ENCODE results near the gene LSM4. TPM values are rescaled to one million over a fixed set of nuclear protein-coding genes. Genes with fewer than 3 reads are reported as not detected.

LSM4 gene
- total and polyA plus RNA-seq, 2 of the 13 experiments (the other 11 are each of a cell fraction or from before 2014, with no cell fraction given): 65.8 to 166 TPM

DNA sequence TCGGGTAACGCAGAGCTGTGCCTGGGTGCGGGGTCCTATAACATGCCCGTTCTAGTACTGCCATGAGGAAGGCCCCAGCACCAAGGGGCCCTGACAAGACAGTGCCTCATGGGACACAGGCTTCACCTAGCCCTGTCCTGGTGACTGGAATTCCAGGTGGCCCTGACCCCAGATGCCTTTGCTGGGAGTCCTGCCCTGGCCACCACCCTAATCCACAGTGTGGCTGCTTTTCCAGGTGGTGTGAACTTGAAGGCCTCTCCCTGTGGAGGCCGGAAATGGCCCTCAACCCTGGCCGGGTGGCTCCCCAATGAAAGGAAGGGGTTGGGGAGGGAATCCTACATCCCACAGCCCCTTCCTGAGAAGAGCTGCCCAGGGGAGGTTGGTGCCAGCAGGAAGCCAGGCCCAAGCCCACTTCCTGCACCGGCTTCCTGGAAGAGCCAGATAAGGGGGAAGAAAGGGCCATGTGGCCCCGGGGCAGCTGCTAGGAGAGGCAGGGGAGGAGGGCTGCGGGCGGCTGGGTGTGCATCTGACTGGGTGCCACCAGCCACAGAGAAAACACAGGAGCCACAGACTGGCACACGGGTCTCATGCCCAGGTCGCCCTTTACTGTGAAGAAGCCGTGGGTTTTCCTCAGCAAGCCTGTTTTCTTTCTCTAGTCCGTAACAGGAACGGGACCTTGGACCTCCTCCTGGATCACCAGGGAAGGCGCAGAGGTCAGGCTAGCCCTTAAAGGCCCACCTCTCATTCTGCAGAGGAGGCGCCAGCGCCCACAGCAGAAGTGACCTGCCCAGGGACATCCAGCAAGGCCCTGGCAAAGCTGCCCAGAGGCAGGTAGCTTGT is 4.7 kb downstream of the LSM4 start (continued):
- TF ChIP-seq, protein P1, sequence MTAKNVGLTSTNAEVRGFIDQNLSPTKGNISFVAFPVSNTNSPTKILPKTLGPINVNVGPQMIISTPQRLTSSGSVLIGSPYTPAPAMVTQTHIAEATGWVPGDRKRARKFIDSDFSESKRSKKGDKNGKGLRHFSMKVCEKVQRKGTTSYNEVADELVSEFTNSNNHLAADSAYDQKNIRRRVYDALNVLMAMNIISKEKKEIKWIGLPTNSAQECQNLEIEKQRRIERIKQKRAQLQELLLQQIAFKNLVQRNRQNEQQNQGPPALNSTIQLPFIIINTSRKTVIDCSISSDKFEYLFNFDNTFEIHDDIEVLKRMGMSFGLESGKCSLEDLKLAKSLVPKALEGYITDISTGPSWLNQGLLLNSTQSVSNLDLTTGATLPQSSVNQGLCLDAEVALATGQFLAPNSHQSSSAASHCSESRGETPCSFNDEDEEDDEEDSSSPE (CRISPR knock-in tag; IDR thresholded peaks at IDR 0.05): 0 out of 2 replicates have a peak, but pooled peaks have one; percentile 18
- TF ChIP-seq, protein P2, sequence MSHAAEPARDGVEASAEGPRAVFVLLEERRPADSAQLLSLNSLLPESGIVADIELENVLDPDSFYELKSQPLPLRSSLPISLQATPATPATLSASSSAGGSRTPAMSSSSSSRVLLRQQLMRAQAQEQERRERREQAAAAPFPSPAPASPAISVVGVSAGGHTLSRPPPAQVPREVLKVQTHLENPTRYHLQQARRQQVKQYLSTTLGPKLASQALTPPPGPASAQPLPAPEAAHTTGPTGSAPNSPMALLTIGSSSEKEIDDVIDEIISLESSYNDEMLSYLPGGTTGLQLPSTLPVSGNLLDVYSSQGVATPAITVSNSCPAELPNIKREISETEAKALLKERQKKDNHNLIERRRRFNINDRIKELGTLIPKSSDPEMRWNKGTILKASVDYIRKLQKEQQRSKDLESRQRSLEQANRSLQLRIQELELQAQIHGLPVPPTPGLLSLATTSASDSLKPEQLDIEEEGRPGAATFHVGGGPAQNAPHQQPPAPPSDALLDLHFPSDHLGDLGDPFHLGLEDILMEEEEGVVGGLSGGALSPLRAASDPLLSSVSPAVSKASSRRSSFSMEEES (CRISPR knock-in tag; IDR thresholded peaks at IDR 0.05): no peak
- TF ChIP-seq, protein P3, sequence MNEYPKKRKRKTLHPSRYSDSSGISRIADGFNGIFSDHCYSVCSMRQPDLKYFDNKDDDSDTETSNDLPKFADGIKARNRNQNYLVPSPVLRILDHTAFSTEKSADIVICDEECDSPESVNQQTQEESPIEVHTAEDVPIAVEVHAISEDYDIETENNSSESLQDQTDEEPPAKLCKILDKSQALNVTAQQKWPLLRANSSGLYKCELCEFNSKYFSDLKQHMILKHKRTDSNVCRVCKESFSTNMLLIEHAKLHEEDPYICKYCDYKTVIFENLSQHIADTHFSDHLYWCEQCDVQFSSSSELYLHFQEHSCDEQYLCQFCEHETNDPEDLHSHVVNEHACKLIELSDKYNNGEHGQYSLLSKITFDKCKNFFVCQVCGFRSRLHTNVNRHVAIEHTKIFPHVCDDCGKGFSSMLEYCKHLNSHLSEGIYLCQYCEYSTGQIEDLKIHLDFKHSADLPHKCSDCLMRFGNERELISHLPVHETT (CRISPR knock-in tag; conservative IDR thresholded peaks at IDR 0.05): peak; percentile 74; the same call in 1 of the 2 replicates
- TF ChIP-seq PCBP1 (IDR thresholded peaks at IDR 0.05; ENCODE audit: borderline replicate concordance, low read depth, low read length): no peak
- TF ChIP-seq, protein P4, sequence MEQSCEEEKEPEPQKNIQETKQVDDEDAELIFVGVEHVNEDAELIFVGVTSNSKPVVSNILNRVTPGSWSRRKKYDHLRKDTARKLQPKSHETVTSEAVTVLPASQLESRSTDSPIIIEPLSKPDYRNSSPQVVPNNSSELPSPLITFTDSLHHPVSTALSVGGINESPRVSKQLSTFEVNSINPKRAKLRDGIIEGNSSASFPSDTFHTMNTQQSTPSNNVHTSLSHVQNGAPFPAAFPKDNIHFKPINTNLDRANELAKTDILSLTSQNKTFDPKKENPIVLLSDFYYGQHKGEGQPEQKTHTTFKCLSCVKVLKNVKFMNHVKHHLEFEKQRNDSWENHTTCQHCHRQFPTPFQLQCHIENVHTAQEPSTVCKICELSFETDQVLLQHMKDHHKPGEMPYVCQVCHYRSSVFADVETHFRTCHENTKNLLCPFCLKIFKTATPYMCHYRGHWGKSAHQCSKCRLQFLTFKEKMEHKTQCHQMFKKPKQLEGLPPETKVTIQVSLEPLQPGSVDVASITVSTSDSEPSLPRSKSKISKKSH (CRISPR knock-in tag; IDR thresholded peaks at IDR 0.05; ENCODE audit: borderline replicate concordance): 0 out of 2 replicates have a peak, but pooled peaks have one; percentile 21
- 0 out of 2 replicates have a peak, but pooled peaks have one; percentile 52 for TF ChIP-seq ZNF326 (CRISPR knock-in tag; IDR thresholded peaks at IDR 0.05; ENCODE audit: borderline replicate concordance)
- TF ChIP-seq ZNF383 (CRISPR knock-in tag; IDR thresholded peaks at IDR 0.05; ENCODE audit: borderline replicate concordance): no peak
- peak; percentile 67; the same call in 1 of the 2 replicates for TF ChIP-seq HOXA5 (CRISPR knock-in tag; IDR thresholded peaks at IDR 0.05)
- TF ChIP-seq NONO (IDR thresholded peaks at IDR 0.05): no peak
- TF ChIP-seq NONO (CRISPR knock-in tag; conservative IDR thresholded peaks at IDR 0.05): no peak; the same call in 1 of the 2 replicates
- TF ChIP-seq ZNF788 (CRISPR knock-in tag; IDR thresholded peaks at IDR 0.05; ENCODE audit: borderline replicate concordance): peak; percentile 46; the same call in 1 of the 2 replicates
- TF ChIP-seq NR3C1 (CRISPR knock-in tag; IDR thresholded peaks at IDR 0.05): no peak
- TF ChIP-seq ZNF207 (IDR thresholded peaks at IDR 0.05; ENCODE audit: borderline replicate concordance): no peak
- no peak for TF ChIP-seq ZNF605 (CRISPR knock-in tag; IDR thresholded peaks at IDR 0.05)
- TF ChIP-seq GPN1 (CRISPR knock-in tag; IDR thresholded peaks at IDR 0.05; ENCODE audit: borderline replicate concordance): no peak
- TF ChIP-seq, protein P5, sequence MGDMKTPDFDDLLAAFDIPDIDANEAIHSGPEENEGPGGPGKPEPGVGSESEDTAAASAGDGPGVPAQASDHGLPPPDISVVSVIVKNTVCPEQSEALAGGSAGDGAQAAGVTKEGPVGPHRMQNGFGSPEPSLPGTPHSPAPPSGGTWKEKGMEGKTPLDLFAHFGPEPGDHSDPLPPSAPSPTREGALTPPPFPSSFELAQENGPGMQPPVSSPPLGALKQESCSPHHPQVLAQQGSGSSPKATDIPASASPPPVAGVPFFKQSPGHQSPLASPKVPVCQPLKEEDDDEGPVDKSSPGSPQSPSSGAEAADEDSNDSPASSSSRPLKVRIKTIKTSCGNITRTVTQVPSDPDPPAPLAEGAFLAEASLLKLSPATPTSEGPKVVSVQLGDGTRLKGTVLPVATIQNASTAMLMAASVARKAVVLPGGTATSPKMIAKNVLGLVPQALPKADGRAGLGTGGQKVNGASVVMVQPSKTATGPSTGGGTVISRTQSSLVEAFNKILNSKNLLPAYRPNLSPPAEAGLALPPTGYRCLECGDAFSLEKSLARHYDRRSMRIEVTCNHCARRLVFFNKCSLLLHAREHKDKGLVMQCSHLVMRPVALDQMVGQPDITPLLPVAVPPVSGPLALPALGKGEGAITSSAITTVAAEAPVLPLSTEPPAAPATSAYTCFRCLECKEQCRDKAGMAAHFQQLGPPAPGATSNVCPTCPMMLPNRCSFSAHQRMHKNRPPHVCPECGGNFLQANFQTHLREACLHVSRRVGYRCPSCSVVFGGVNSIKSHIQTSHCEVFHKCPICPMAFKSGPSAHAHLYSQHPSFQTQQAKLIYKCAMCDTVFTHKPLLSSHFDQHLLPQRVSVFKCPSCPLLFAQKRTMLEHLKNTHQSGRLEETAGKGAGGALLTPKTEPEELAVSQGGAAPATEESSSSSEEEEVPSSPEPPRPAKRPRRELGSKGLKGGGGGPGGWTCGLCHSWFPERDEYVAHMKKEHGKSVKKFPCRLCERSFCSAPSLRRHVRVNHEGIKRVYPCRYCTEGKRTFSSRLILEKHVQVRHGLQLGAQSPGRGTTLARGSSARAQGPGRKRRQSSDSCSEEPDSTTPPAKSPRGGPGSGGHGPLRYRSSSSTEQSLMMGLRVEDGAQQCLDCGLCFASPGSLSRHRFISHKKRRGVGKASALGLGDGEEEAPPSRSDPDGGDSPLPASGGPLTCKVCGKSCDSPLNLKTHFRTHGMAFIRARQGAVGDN (CRISPR knock-in tag; IDR thresholded peaks at IDR 0.05): peak; percentile 98
- TF ChIP-seq ZBTB21 (CRISPR knock-in tag; IDR thresholded peaks at IDR 0.05): no peak
- peak; percentile 35; the same call in 1 of the 2 replicates for TF ChIP-seq ZMYM4 (CRISPR knock-in tag; IDR thresholded peaks at IDR 0.05)
- TF ChIP-seq CBX1 (IDR thresholded peaks at IDR 0.05; ENCODE audit: low read depth): peak; percentile 41
